ENCODE data around the gene ITGA7. TPM values are rescaled to one million over a fixed set of nuclear protein-coding genes. Genes with fewer than 3 reads are reported as not detected.

The ITGA7 gene
- polyA plus RNA-seq (2013, experiment 1 of 2) = 20.8 TPM
- 20.1 TPM for polyA plus RNA-seq (2013, experiment 2 of 2)

- Histone ChIP-seq H2BK15ac (replicated peaks; ENCODE audit: low read depth) (no peak within 1 kb of the TSS), H3K23ac (ENCODE audit: low read length) (no peak within 1 kb of the TSS), H3K36me3 (ENCODE audit: control insufficient read depth, insufficient read depth, low read length) (no peaks in the 10 kb centered on the region), H3K9ac (ENCODE audit: low read length) (peak within 1 kb of the TSS; percentile 64), H3K79me2 (ENCODE audit: control insufficient read depth, insufficient read depth, low read length) (no peaks in the 10 kb centered on the region), H3K4me1 (ENCODE audit: control insufficient read depth, low read depth, low read length) (peaks cover 4% of the 10 kb centered on the region), H2BK5ac (ENCODE audit: low read length) (no peak within 1 kb of the TSS), H3K56ac (ENCODE audit: low read length) (peak within 1 kb of the TSS; percentile 82), H3K27ac (ENCODE audit: low read depth, low read length) (no peak within 1 kb of the TSS), H3K4me3 (ENCODE audit: low read length) (peak within 1 kb of the TSS; percentile 52), H3K79me1 (ENCODE audit: low read length) (no peaks in the 10 kb centered on the region), H3K4me2 (ENCODE audit: low read length) (peak within 1 kb of the TSS; percentile 89), H3K27me3 (ENCODE audit: insufficient read depth, low read length, poor library complexity) (no peaks in the 10 kb centered on the region), H4K5ac (ENCODE audit: low read length) (no peak within 1 kb of the TSS), H3K18ac (ENCODE audit: low read length) (peak within 1 kb of the TSS; percentile 45), H2AK5ac (ENCODE audit: low read length) (no peak within 1 kb of the TSS), H2BK120ac (ENCODE audit: low read depth, low read length) (no peak within 1 kb of the TSS), H4K8ac (ENCODE audit: low read depth, low read length) (no peak within 1 kb of the TSS), H3K4ac (ENCODE audit: low read depth, low read length) (no peak within 1 kb of the TSS)
- no CpG with 5 or more reads among the region's 39 CpGs for WGBS (ENCODE audit: extremely low coverage, insufficient coverage, low lambda C conversion rate)
- DNase-seq = peak; percentile 91
These were observed at the start of gene ITGA7 for GRCh38 chr12:55707841-55708694. Gene ITGA7 (minus strand): TSS chr12:55707904. CDS start chr12:55707682, 222 bp downstream.

DNA sequence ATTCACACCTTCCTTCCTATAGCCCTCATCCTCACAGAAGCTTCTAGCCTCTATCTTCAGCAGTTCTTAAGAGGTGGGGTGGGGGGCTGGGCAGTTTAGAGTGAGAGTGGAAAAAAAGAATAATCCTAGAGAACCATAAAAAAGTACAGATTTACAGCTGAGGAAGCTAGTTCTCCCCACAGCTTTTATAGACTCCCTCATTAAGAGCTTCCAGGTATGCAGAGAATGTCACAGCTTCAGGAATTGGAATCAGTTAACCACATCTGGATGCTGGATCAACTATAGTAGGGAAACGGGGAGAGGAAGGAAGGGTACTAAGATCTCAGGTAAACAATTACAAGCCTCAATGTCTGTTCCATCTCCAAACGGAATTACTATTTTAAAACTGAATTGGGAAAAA, 47.5 kb upstream of the ITGA7 start:
- no peak overlapping the region for H3K4me2 ChIP-seq (ENCODE audit: low read length)
- H3K4me3 ChIP-seq (ENCODE audit: low read length) = no peak overlapping the region
- no peak overlapping the region for H2AK5ac ChIP-seq (ENCODE audit: low read length)
- H4K5ac ChIP-seq (ENCODE audit: low read length) = no peak overlapping the region
- no peak overlapping the region for H3K27ac ChIP-seq (ENCODE audit: low read depth, low read length)
- no peaks in the 10 kb centered on the region for H3K79me2 ChIP-seq (ENCODE audit: control insufficient read depth, insufficient read depth, low read length)
- H3K23ac ChIP-seq (ENCODE audit: low read length) = no peak overlapping the region
- H3K4me1 ChIP-seq (ENCODE audit: control insufficient read depth, low read depth, low read length) = peaks cover 3% of the 10 kb centered on the region
- H3K18ac ChIP-seq (ENCODE audit: low read length) = no peak overlapping the region
- H3K27me3 ChIP-seq (ENCODE audit: insufficient read depth, low read length, poor library complexity) = no peaks in the 10 kb centered on the region
- H3K9ac ChIP-seq (ENCODE audit: low read length) = no peak overlapping the region
- H3K56ac ChIP-seq (ENCODE audit: low read length) = no peak overlapping the region
- no peak overlapping the region for H3K4ac ChIP-seq (ENCODE audit: low read depth, low read length)
- DNase-seq = peak; percentile 80
- H2BK5ac ChIP-seq (ENCODE audit: low read length) = no peak overlapping the region
- WGBS (ENCODE audit: extremely low coverage, insufficient coverage, low lambda C conversion rate) = no CpG with 5 or more reads among the region's 2 CpGs
- no peak overlapping the region for H4K8ac ChIP-seq (ENCODE audit: low read depth, low read length)
- no peaks in the 10 kb centered on the region for H3K79me1 ChIP-seq (ENCODE audit: low read length)
- no peak overlapping the region for H2BK120ac ChIP-seq (ENCODE audit: low read depth, low read length)
- H3K36me3 ChIP-seq (ENCODE audit: control insufficient read depth, insufficient read depth, low read length) = peaks cover 12% of the 10 kb centered on the region
- no peak overlapping the region for H2BK15ac ChIP-seq (replicated peaks; ENCODE audit: low read depth)

DNA sequence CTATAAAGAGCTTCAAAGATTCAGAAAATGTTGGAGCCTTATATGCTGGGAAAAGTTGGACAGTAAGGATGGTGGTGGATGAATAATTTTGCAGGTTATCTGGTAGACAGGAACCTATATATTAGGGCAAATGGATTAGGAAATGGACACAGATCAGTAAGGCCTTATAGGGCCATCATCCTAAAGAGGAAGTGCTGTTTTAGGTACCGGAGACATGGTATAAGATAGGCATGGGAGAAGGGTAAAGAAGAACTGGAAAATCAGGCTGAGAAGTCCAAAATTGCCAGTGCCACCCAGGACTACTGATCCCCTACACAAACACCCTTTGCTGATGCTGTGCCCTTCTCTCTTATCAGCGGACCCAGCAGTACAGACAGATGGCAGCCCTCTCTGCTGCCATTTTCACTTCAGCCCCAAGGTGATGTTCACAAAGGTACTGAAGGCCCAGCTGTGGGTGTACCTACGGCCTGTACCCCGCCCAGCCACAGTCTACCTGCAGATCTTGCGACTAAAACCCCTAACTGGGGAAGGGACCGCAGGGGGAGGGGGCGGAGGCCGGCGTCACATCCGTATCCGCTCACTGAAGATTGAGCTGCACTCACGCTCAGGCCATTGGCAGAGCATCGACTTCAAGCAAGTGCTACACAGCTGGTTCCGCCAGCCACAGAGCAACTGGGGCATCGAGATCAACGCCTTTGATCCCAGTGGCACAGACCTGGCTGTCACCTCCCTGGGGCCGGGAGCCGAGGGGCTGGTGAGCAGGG, 40.7 kb upstream of the ITGA7 start:
- H4K8ac ChIP-seq (ENCODE audit: low read depth, low read length) = no peak overlapping the region
- H3K9ac ChIP-seq (ENCODE audit: low read length) = no peak overlapping the region
- WGBS (ENCODE audit: extremely low coverage, insufficient coverage, low lambda C conversion rate) = no CpG with 5 or more reads among the region's 18 CpGs
- H3K4me3 ChIP-seq (ENCODE audit: low read length) = no peak overlapping the region
- no peaks in the 10 kb centered on the region for H3K27me3 ChIP-seq (ENCODE audit: insufficient read depth, low read length, poor library complexity)
- H3K79me1 ChIP-seq (ENCODE audit: low read length) = peaks cover 16% of the 10 kb centered on the region
- no peak overlapping the region for H3K18ac ChIP-seq (ENCODE audit: low read length)
- no peak overlapping the region for H3K4ac ChIP-seq (ENCODE audit: low read depth, low read length)
- no peak overlapping the region for H2AK5ac ChIP-seq (ENCODE audit: low read length)
- H4K5ac ChIP-seq (ENCODE audit: low read length) = no peak overlapping the region
- H2BK15ac ChIP-seq (replicated peaks; ENCODE audit: low read depth) = no peak overlapping the region
- H3K56ac ChIP-seq (ENCODE audit: low read length) = no peak overlapping the region
- H2BK5ac ChIP-seq (ENCODE audit: low read length) = no peak overlapping the region
- H3K36me3 ChIP-seq (ENCODE audit: control insufficient read depth, insufficient read depth, low read length) = peaks cover 4% of the 10 kb centered on the region
- peaks cover 20% of the 10 kb centered on the region for H3K79me2 ChIP-seq (ENCODE audit: control insufficient read depth, insufficient read depth, low read length)
- H2BK120ac ChIP-seq (ENCODE audit: low read depth, low read length) = no peak overlapping the region
- no peak overlapping the region for H3K4me2 ChIP-seq (ENCODE audit: low read length)
- no peak overlapping the region for H3K27ac ChIP-seq (ENCODE audit: low read depth, low read length)
- H3K23ac ChIP-seq (ENCODE audit: low read length) = no peak overlapping the region
- H3K4me1 ChIP-seq (ENCODE audit: control insufficient read depth, low read depth, low read length) = peaks cover 13% of the 10 kb centered on the region
- DNase-seq = no peak

- no peaks in the 10 kb centered on the region for H3K27me3 ChIP-seq (ENCODE audit: insufficient read depth, low read length, poor library complexity)
- no peak overlapping the region for H2BK5ac ChIP-seq (ENCODE audit: low read length)
- peaks cover 16% of the 10 kb centered on the region for H3K79me1 ChIP-seq (ENCODE audit: low read length)
- H3K4me3 ChIP-seq (ENCODE audit: low read length) = no peak overlapping the region
- DNase-seq = no peak
- no peak overlapping the region for H3K18ac ChIP-seq (ENCODE audit: low read length)
- no peak overlapping the region for H2AK5ac ChIP-seq (ENCODE audit: low read length)
- peaks cover under 1% of the 10 kb centered on the region for H3K36me3 ChIP-seq (ENCODE audit: control insufficient read depth, insufficient read depth, low read length)
- H2BK120ac ChIP-seq (ENCODE audit: low read depth, low read length) = no peak overlapping the region
- no peak overlapping the region for H3K56ac ChIP-seq (ENCODE audit: low read length)
- no peak overlapping the region for H3K27ac ChIP-seq (ENCODE audit: low read depth, low read length)
- no peak overlapping the region for H4K5ac ChIP-seq (ENCODE audit: low read length)
- H3K4ac ChIP-seq (ENCODE audit: low read depth, low read length) = no peak overlapping the region
- H2BK15ac ChIP-seq (replicated peaks; ENCODE audit: low read depth) = no peak overlapping the region
- no peak overlapping the region for H4K8ac ChIP-seq (ENCODE audit: low read depth, low read length)
- H3K9ac ChIP-seq (ENCODE audit: low read length) = no peak overlapping the region
- H3K4me1 ChIP-seq (ENCODE audit: control insufficient read depth, low read depth, low read length) = peaks cover 16% of the 10 kb centered on the region
- peaks cover 20% of the 10 kb centered on the region for H3K79me2 ChIP-seq (ENCODE audit: control insufficient read depth, insufficient read depth, low read length)
- no peak overlapping the region for H3K23ac ChIP-seq (ENCODE audit: low read length)
- no peak overlapping the region for H3K4me2 ChIP-seq (ENCODE audit: low read length)
These were observed 39.2 kb upstream of the ITGA7 start for GRCh38 chr12:55746913-55747231.

- no peak overlapping the region for H3K4ac ChIP-seq (ENCODE audit: low read depth, low read length)
- no peak for DNase-seq
- H3K56ac ChIP-seq (ENCODE audit: low read length) = peak overlapping the region; percentile 72
- H3K23ac ChIP-seq (ENCODE audit: low read length) = no peak overlapping the region
- H3K4me3 ChIP-seq (ENCODE audit: low read length) = no peak overlapping the region
- H4K8ac ChIP-seq (ENCODE audit: low read depth, low read length) = no peak overlapping the region
- peaks cover 20% of the 10 kb centered on the region for H3K79me2 ChIP-seq (ENCODE audit: control insufficient read depth, insufficient read depth, low read length)
- H3K27ac ChIP-seq (ENCODE audit: low read depth, low read length) = peak overlapping the region; percentile 58
- H3K79me1 ChIP-seq (ENCODE audit: low read length) = peaks cover 16% of the 10 kb centered on the region
- H3K27me3 ChIP-seq (ENCODE audit: insufficient read depth, low read length, poor library complexity) = no peaks in the 10 kb centered on the region
- WGBS (ENCODE audit: extremely low coverage, insufficient coverage, low lambda C conversion rate) = no CpG with 5 or more reads among the region's 3 CpGs
- H2BK120ac ChIP-seq (ENCODE audit: low read depth, low read length) = no peak overlapping the region
- peaks cover 16% of the 10 kb centered on the region for H3K4me1 ChIP-seq (ENCODE audit: control insufficient read depth, low read depth, low read length)
- H3K36me3 ChIP-seq (ENCODE audit: control insufficient read depth, insufficient read depth, low read length) = no peaks in the 10 kb centered on the region
- no peak overlapping the region for H4K5ac ChIP-seq (ENCODE audit: low read length)
- H2BK15ac ChIP-seq (replicated peaks; ENCODE audit: low read depth) = no peak overlapping the region
- no peak overlapping the region for H2AK5ac ChIP-seq (ENCODE audit: low read length)
- peak overlapping the region; percentile 25 for H3K18ac ChIP-seq (ENCODE audit: low read length)
- peak overlapping the region; percentile 33 for H3K4me2 ChIP-seq (ENCODE audit: low read length)
- H2BK5ac ChIP-seq (ENCODE audit: low read length) = peak overlapping the region; percentile 72
- peak overlapping the region; percentile 57 for H3K9ac ChIP-seq (ENCODE audit: low read length)
These were observed 38.6 kb upstream of the ITGA7 start for GRCh38 chr12:55746174-55746912.

Data from mesendoderm (in vitro differentiated cells).